Stomach (tissue), 9 donors: ENCODE results near the gene ESPNL. TPM values are rescaled to one million over a fixed set of nuclear protein-coding genes. Genes with fewer than 3 reads are reported as not detected.

ENCODE experiments used
- DNase-seq, 2 donors: peaks; one replicate each; pipeline versions ENCODE4 v3.0.0 to v3.0.0-alpha.2; 2013 to 2019
- H3K27ac ChIP-seq, 5 donors: fragments of 200-600 bp in 4 of 5; sonication (generic) in 4 of 5; one replicate each; pipeline ENCODE4 v1.5.1; 2013 to 2019; ENCODE audit warnings: mild to moderate bottlenecking in 1 of 5, moderate library complexity in 1 of 5
- H3K27me3 ChIP-seq, 3 donors: fragments of 200-600 bp; sonication (generic); one replicate each; pipeline ENCODE4 v1.5.1; 2017 to 2019; ENCODE audit warnings: mixed run types in 1 of 3
- H3K36me3 ChIP-seq, 4 donors: fragments of 200-600 bp; sonication (generic); 1 replicate in 3 of 4; 2 replicates in 1 of 4; pipeline ENCODE4 v1.5.1; 2016 to 2019
- H3K4me1 ChIP-seq, 4 donors: fragments of 200-600 bp; sonication (generic); one replicate each; pipeline ENCODE4 v1.5.1; 2016 to 2019
- H3K4me3 ChIP-seq, 4 donors: fragments of 200-600 bp; sonication (generic) in 3 of 4; one replicate each; pipeline ENCODE4 v1.5.1; 2016 to 2019; ENCODE audit warnings: mild to moderate bottlenecking in 1 of 4
- H3K9me3 ChIP-seq, 4 donors: fragments of 200-600 bp; sonication (generic); one replicate each; pipeline ENCODE4 v1.5.1; 2016 to 2019
- CTCF ChIP-seq, 7 experiments: fragments of 450-650 bp in 4 of 7; fragments of 200-600 bp in 3 of 7; sonication (generic) in 3 of 7; IDR thresholded peaks; one replicate each; pipeline ENCODE4 v1.5.1; 2016 to 2019; ENCODE audit warnings: antibody characterized with exemption in 7 of 7, control low read depth in 2 of 7, mild to moderate bottlenecking in 1 of 7
- EP300 ChIP-seq: sonication (generic); formaldehyde crosslinking; IDR thresholded peaks from one replicate; pipeline ENCODE4 v1.6.1; 2017; ENCODE audit warnings: antibody characterized with exemption
- POLR2A ChIP-seq, 4 donors: fragments of 450-650 bp; IDR thresholded peaks; one replicate each; pipeline ENCODE4 v1.6.1; 2016; ENCODE audit warnings: antibody characterized with exemption in 4 of 4, control low read depth in 2 of 4, mild to moderate bottlenecking in 1 of 4, moderate library complexity in 1 of 4
- POLR2AphosphoS5 ChIP-seq, 3 donors: sonication (generic); formaldehyde crosslinking; IDR thresholded peaks; one replicate each; pipeline ENCODE4 v1.6.1; 2016; ENCODE audit warnings: antibody characterized with exemption in 3 of 3
- WGBS, 5 donors: extraction: QIAGEN DNeasy Blood & Tissue Kit in 3 of 5; methylation state at CpG; one replicate each; pipeline versions ENCODE4 v1.1.5 to v1.1.7; 2013 to 2018; 5-methylcytosine and 5-hydroxymethylcytosine counted together
- intact Hi-C: fragments of 100-400 bp; cut with DNase I; formaldehyde crosslinking; loops from one replicate; pipeline ENCODE4 v1.15.1; 2023; ENCODE audit warnings: low total_unique reads
- polyA plus RNA-seq, 3 donors: library from polyadenylated mRNA; stranded (reverse); fragments of 200-250 nt; gene quantifications; one replicate each; pipeline ENCODE4 v1.2.3, GENCODE V29; 2013
- total RNA-seq, 5 donors: library from RNA; depleted of rRNA; stranded (reverse); fragments of >200 nt; gene quantifications; one replicate each; pipeline versions ENCODE4 v1.1.0 to v1.2.3, GENCODE V29; 2014 to 2016
- donor health status: healthy with polysubstance abuse.
- donor health status: Bipolar disorder and iron deficiency.
- donor health status: healthy.

The ESPNL gene
- total and polyA plus RNA-seq, 8 donors = 0.05 to 1.3 (median 0.31) TPM; not detected in 3

GRCh38 chr2:238126775-238127164 lies 26.6 kb downstream of the ESPNL start:
- no peak for DNase-seq
- peaks cover 0 to 11% (median 7%) of the 10 kb centered on the region in 4 donors for H3K4me1 ChIP-seq
- H3K36me3 ChIP-seq = no peaks in the 10 kb centered on the region
- H3K4me3 ChIP-seq = no peak overlapping the region
- intact Hi-C loops = no loop called here
- H3K9me3 ChIP-seq = no peaks in the 10 kb centered on the region
- TF ChIP-seq EP300 = no peak
- no peak for TF ChIP-seq POLR2AphosphoS5 (IDR thresholded peaks at IDR 0.05)
- TF ChIP-seq CTCF (IDR thresholded peaks at IDR 0.05) = no peak
- TF ChIP-seq POLR2A (IDR thresholded peaks at IDR 0.05) = no peak
- H3K27ac ChIP-seq = no peak overlapping the region
- H3K27me3 ChIP-seq = peaks cover 0 to 2% (median 0%) of the 10 kb centered on the region in 3 donors
- WGBS, 5 donors = 84 to 93% (median 91%) methylated on average over 2 of the region's 2 CpGs

GRCh38 chr2:238127165-238128060 lies 27.3 kb downstream of the ESPNL start:
- WGBS, 5 donors = 44 to 54% (median 48%) methylated on average over 26 to 36 of the region's 36 CpGs
- Histone ChIP-seq H3K4me3 (peak overlapping the region in 2 of 4 donors; percentile 26 to 27), H3K27me3 (no peaks in the 10 kb centered on the region), H3K36me3 (no peaks in the 10 kb centered on the region), H3K9me3 (no peaks in the 10 kb centered on the region), H3K4me1 (peaks cover 0 to 11% (median 7%) of the 10 kb centered on the region in 4 donors), H3K27ac (no peak overlapping the region)
- intact Hi-C loops = no loop called here
- TF ChIP-seq POLR2AphosphoS5 (IDR thresholded peaks at IDR 0.05) (no peak), EP300 (no peak), POLR2A (IDR thresholded peaks at IDR 0.05) (no peak), CTCF (IDR thresholded peaks at IDR 0.05) (no peak)
- DNase-seq = peak in 1 of 2 donors; percentile 91

DNA sequence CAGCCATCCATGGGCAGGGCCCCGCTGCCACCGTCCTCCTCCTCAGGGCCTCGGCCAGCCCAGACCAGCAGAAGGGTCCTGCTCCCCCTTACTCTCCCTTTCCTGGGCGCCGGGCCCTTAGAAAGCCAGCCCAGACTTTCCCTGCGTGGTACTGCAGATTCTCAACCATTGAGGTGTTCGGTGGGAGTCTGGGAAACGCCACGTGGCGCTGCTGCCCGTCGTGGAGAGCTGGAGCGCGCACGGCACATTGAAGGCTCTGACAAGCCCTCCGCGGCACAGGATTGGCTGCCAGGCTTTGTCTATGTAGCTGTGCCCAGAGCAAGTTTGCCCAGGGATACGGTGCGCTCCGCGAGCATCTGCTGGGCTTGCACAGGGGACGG lies 27.9 kb downstream of the ESPNL start:
- H3K27me3 ChIP-seq = no peaks in the 10 kb centered on the region
- H3K4me1 ChIP-seq = peaks cover 0 to 11% (median 7%) of the 10 kb centered on the region in 4 donors
- intact Hi-C loops = no loop called here
- no peak overlapping the region for H3K27ac ChIP-seq
- no peak overlapping the region for H3K4me3 ChIP-seq
- 88 to 93% (median 92%) methylated on average over 21 to 22 of the region's 22 CpGs for WGBS, 5 donors
- no peak for DNase-seq
- TF ChIP-seq CTCF (IDR thresholded peaks at IDR 0.05) = no peak
- no peak for TF ChIP-seq POLR2AphosphoS5 (IDR thresholded peaks at IDR 0.05)
- no peak for TF ChIP-seq EP300
- TF ChIP-seq POLR2A (IDR thresholded peaks at IDR 0.05) = no peak
- no peaks in the 10 kb centered on the region for H3K36me3 ChIP-seq
- H3K9me3 ChIP-seq = no peaks in the 10 kb centered on the region

DNA sequence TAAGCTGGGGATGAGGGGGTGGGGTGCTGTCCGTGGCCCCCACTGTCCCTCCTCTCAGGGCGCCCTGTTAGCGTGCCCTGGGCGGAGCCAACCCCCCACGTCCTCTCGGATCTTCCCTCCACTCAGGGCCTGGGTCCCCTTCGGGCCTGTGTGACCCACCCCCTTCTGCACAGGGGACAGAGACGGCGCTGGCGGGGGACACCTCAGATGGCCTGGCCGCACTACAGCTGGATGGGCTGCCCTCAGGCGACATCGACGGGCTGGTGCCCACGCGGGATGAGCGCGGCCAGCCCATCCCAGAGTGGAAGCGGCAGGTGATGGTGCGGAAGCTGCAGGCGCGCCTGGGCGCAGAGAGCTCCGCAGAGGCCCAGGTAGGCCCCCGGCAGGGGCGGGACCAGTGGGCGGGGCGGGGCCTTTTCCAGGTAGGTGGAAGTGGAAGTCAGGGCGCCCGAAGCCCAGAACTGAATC lies 28.4 kb downstream of the ESPNL start:
- Histone ChIP-seq H3K4me3 (no peak overlapping the region), H3K36me3 (no peaks in the 10 kb centered on the region), H3K9me3 (no peaks in the 10 kb centered on the region), H3K27me3 (no peaks in the 10 kb centered on the region), H3K4me1 (peaks cover 0 to 11% (median 7%) of the 10 kb centered on the region in 4 donors), H3K27ac (no peak overlapping the region)
- intact Hi-C loops = no loop called here
- 66 to 84% (median 70%) methylated on average over 24 to 30 of the region's 30 CpGs for WGBS, 5 donors
- TF ChIP-seq CTCF (IDR thresholded peaks at IDR 0.05) = no peak
- no peak for TF ChIP-seq EP300
- no peak for TF ChIP-seq POLR2A (IDR thresholded peaks at IDR 0.05)
- TF ChIP-seq POLR2AphosphoS5 (IDR thresholded peaks at IDR 0.05) = no peak
- DNase-seq = no peak
